ENCODE results near the gene RPL39L. TPM values are rescaled to one million over a fixed set of nuclear protein-coding genes. Genes with fewer than 3 reads are reported as not detected.
A peak's percentile ranks its signal among the peaks of the same experiment; 100 is the strongest.

RPL39L gene
- total and polyA plus RNA-seq, 7 donors = 0.32 to 1.8 (median 0.73) TPM; not detected in 1

GRCh38 chr3:187150186-187150585 is 10.9 kb upstream of the RPL39L start:
- ATAC-seq (no peak), DNase-seq (no peak)
- H3K27ac ChIP-seq = no peak overlapping the region
- H3K36me3 ChIP-seq (ENCODE audit: insufficient read depth in 1 of 2, low read depth in 1 of 2) = no peaks in the 10 kb centered on the region
- no peaks in the 10 kb centered on the region for H3K4me1 ChIP-seq
- no peak for TF ChIP-seq CTCF (IDR thresholded peaks at IDR 0.05)
- H3K4me3 ChIP-seq = no peak overlapping the region
- H3K27me3 ChIP-seq (ENCODE audit: insufficient read depth in 3 of 3, low read length in 2 of 3) = no peaks in the 10 kb centered on the region
- intact Hi-C loops (cut with DNase I) = no loop called here
- 89 to 95% (median 94%) methylated on average over 7 of the region's 7 CpGs for WGBS, 3 donors
- no peaks in the 10 kb centered on the region for H3K9me3 ChIP-seq

- intact Hi-C loops (cut with DNase I) = no loop called here
- no peak overlapping the region for H3K4me3 ChIP-seq
- no peak for DNase-seq
Observed at GRCh38 chr3:187146389-187146788, 7.1 kb upstream of the RPL39L start.

GRCh38 chr3:187145149-187145895 is 6.0 kb upstream of the RPL39L start:
- Histone ChIP-seq H3K36me3 (ENCODE audit: insufficient read depth in 1 of 2, low read depth in 1 of 2) (no peaks in the 10 kb centered on the region), H3K9me3 (no peaks in the 10 kb centered on the region), H3K4me1 (no peaks in the 10 kb centered on the region), H3K4me3 (no peak overlapping the region), H3K27me3 (ENCODE audit: insufficient read depth in 3 of 3, low read length in 2 of 3) (no peaks in the 10 kb centered on the region), H3K27ac (no peak overlapping the region)
- intact Hi-C loops (cut with DNase I) = no loop called here
- 63 to 90% (median 86%) methylated on average over 3 of the region's 3 CpGs for WGBS, 3 donors
- ATAC-seq (no peak), DNase-seq (no peak)
- TF ChIP-seq CTCF (IDR thresholded peaks at IDR 0.05) = no peak

More at GRCh38 chr3:187146389-187146788, 7.1 kb upstream of the RPL39L start:
- 82 to 83% (median 82%) methylated on average over 3 of the region's 3 CpGs for WGBS, 3 donors
- H3K27ac ChIP-seq = no peak overlapping the region
- H3K9me3 ChIP-seq = no peaks in the 10 kb centered on the region
- H3K4me1 ChIP-seq = no peaks in the 10 kb centered on the region
- no peaks in the 10 kb centered on the region for H3K36me3 ChIP-seq (ENCODE audit: insufficient read depth in 1 of 2, low read depth in 1 of 2)
- no peak for TF ChIP-seq CTCF (IDR thresholded peaks at IDR 0.05)
- no peaks in the 10 kb centered on the region for H3K27me3 ChIP-seq (ENCODE audit: insufficient read depth in 3 of 3, low read length in 2 of 3)
- no peak for ATAC-seq

GRCh38 chr3:187139895-187140253 is 578 bp upstream of the RPL39L start:
- no peaks in the 10 kb centered on the region for H3K9me3 ChIP-seq
- no peaks in the 10 kb centered on the region for H3K27me3 ChIP-seq (ENCODE audit: insufficient read depth in 3 of 3, low read length in 2 of 3)
- H3K27ac ChIP-seq = no peak overlapping the region
- no peaks in the 10 kb centered on the region for H3K4me1 ChIP-seq
- no peak for TF ChIP-seq CTCF (IDR thresholded peaks at IDR 0.05)
- peak overlapping the region; percentile 74 for H3K4me3 ChIP-seq
- no peaks in the 10 kb centered on the region for H3K36me3 ChIP-seq (ENCODE audit: insufficient read depth in 1 of 2, low read depth in 1 of 2)
- DNase-seq (no peak), ATAC-seq (no peak)
- intact Hi-C loops (cut with DNase I) = no loop called here
- WGBS, 3 donors = 27 to 31% (median 28%) methylated on average over 3 of the region's 3 CpGs

DNA sequence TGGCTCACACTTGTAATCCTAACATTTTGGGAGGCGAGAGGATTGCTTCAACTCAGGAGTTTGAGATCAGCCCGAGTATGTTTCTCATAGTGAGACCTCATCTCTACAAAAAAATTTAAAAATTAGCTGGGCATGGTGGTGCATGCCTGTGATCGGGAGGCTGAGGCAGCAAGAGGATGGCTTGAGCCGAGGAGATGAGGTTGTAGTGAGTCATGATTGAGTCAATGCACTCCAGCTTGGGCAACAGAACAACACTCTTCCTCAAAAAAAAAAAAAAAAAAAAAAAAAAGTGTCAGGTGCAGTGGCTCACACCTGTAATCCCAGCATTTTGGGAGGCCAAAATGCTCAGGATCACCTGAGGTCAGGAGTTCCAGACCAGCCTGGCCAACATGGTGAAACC is 2.4 kb downstream of the RPL39L start:
- TF ChIP-seq CTCF (IDR thresholded peaks at IDR 0.05) = no peak
- 93 to 97% (median 93%) methylated on average over 4 of the region's 4 CpGs for WGBS, 3 donors
- H3K4me1 ChIP-seq = no peaks in the 10 kb centered on the region
- intact Hi-C loops (cut with DNase I) = no loop called here
- no peak overlapping the region for H3K27ac ChIP-seq
- no peaks in the 10 kb centered on the region for H3K9me3 ChIP-seq
- no peak overlapping the region for H3K4me3 ChIP-seq
- no peaks in the 10 kb centered on the region for H3K36me3 ChIP-seq (ENCODE audit: insufficient read depth in 1 of 2, low read depth in 1 of 2)
- DNase-seq (no peak), ATAC-seq (no peak)
- H3K27me3 ChIP-seq (ENCODE audit: insufficient read depth in 3 of 3, low read length in 2 of 3) = no peaks in the 10 kb centered on the region
